ENCODE results near the gene RAPGEF3. TPM values are rescaled to one million over a fixed set of nuclear protein-coding genes. Genes with fewer than 3 reads are reported as not detected.
A peak's percentile ranks its signal among the peaks of the same experiment; 100 is the strongest.

Gene RAPGEF3
- polyA plus RNA-seq, 3 donors, result 0.08 to 2.5 (median 0.60) TPM

DNA sequence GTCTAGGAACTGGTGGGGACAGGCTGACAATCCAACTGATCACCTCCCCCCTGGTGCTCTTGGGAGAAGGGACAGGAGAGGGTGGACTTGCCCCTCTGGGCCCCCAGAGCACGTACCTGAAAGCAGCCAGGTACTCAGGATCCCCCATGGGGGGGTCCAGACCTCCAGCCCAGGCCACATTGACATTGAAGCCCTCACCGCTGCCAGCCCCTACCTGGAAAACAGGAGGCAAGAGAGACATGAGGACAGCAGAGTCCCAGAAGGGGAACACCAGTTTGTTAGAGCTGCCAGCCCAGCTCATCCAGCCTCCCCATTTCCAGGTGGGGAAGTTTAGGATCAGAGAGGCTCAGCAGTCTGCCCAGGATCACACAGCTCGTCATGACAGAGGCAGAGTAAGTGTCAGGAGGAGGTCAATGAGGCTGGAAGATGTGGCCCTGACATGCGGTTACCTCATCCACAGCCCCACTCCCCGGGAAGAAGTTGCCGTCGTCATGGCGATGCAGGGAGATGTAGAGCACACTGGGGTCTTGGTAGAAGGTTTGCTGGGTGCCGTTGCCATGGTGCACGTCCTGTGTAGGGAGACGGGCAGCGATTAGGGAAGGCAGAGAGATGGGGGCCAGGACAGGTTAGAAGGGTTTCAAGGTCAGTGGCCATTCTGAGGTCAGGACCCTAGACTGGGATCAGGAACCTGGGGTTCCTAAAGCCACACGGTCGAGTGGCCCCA lies 29.1 kb upstream of the RAPGEF3 start:
- H3K27ac Mint-ChIP-seq, result peak overlapping the region in 4 of 7 donors; percentile 9 to 67 (median 38)
- H3K9me3 Mint-ChIP-seq, result no peaks in the 10 kb centered on the region
- Histone ChIP-seq H3K9me3 (replicated peaks in 1 of 2; ENCODE audit: control insufficient read depth in 1 of 2, insufficient read depth in 1 of 2, low read length in 2 of 2) (no peaks in the 10 kb centered on the region), H3K79me2 (ENCODE audit: insufficient read depth, low read length) (no peaks in the 10 kb centered on the region), H3K36me3 (replicated peaks in 1 of 2; ENCODE audit: control insufficient read depth in 1 of 2, insufficient read depth in 2 of 2, low read length in 2 of 2) (peaks cover 100% of the 10 kb centered on the region in 2 donors), H3K27me3 (ENCODE audit: control insufficient read depth in 2 of 2, insufficient read depth in 2 of 2, low read length in 2 of 2) (no peaks in the 10 kb centered on the region), H2AFZ (ENCODE audit: insufficient read depth, low read depth, low read length, poor library complexity, severe bottlenecking) (no peak overlapping the region), H3K4me1 (ENCODE audit: control insufficient read depth in 1 of 2, insufficient read depth in 2 of 2, low read length in 2 of 2) (no peaks in the 10 kb centered on the region), H3K9ac (ENCODE audit: insufficient read depth, low read length, poor library complexity, severe bottlenecking) (no peak overlapping the region), H3K27ac (ENCODE audit: low read depth in 1 of 2, low read length in 2 of 2) (no peak overlapping the region), H4K20me1 (ENCODE audit: insufficient read depth, low read length) (peaks cover 48% of the 10 kb centered on the region), H3K4me3 (replicated peaks in 1 of 3; ENCODE audit: low read depth in 2 of 3, low read length in 3 of 3) (no peak overlapping the region), H3K4me2 (replicated peaks; ENCODE audit: extremely low read depth, low read length, poor library complexity, severe bottlenecking) (no peak overlapping the region)
- 94% methylated on average over 9 of the region's 14 CpGs for WGBS (ENCODE audit: insufficient coverage)
- peaks cover 90 to 97% of the 10 kb centered on the region in 2 donors for H3K36me3 Mint-ChIP-seq
- H3K27me3 Mint-ChIP-seq (ENCODE audit: low read depth in 3 of 3), result peaks cover 0 to 5% (median 0%) of the 10 kb centered on the region in 3 donors
- DNase-seq, result no peak
- TF ChIP-seq, protein P1, sequence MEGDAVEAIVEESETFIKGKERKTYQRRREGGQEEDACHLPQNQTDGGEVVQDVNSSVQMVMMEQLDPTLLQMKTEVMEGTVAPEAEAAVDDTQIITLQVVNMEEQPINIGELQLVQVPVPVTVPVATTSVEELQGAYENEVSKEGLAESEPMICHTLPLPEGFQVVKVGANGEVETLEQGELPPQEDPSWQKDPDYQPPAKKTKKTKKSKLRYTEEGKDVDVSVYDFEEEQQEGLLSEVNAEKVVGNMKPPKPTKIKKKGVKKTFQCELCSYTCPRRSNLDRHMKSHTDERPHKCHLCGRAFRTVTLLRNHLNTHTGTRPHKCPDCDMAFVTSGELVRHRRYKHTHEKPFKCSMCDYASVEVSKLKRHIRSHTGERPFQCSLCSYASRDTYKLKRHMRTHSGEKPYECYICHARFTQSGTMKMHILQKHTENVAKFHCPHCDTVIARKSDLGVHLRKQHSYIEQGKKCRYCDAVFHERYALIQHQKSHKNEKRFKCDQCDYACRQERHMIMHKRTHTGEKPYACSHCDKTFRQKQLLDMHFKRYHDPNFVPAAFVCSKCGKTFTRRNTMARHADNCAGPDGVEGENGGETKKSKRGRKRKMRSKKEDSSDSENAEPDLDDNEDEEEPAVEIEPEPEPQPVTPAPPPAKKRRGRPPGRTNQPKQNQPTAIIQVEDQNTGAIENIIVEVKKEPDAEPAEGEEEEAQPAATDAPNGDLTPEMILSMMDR (IDR thresholded peaks at IDR 0.05), result no peak
- no peaks in the 10 kb centered on the region for H3K4me1 Mint-ChIP-seq
- intact Hi-C loops (cut with micrococcal nuclease), result loop anchor here (10.0 kb wide), 2 partner anchors 47 to 133 kb away; no protein-coding TSS in a partner anchor
- no peak overlapping the region for H3K4me3 Mint-ChIP-seq

DNA sequence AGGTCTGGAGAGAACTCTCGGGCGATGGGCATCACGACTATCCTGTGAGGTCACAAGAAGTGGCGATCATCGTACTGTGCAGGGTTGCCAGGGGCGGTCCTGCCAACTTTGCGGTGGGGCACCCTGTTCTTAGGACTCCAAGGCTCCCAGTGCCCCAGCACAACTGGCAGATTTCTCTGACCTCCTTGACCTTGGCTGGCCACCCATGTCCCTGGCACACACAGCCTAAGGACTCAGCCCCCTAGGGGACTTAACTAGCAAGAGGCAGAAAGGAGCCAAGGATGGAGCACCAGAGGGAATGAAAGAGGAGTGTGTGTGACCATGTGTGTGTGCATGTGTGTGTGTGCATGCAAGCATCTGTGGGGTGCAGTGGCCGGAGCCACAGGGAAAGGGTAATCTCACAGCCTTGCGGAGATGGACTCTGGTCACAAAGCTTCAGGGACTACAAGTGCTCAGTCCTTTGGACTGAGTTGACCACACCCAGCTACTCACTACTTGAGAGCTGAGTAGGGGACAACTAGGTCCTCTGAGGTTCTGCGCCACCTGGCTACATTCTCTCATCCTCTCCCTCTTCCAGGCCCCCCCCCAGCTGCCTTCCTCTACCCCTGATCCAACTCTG lies 28.1 kb upstream of the RAPGEF3 start:
- DNase-seq, result no peak
- no peaks in the 10 kb centered on the region for H3K9me3 ChIP-seq (replicated peaks in 1 of 2; ENCODE audit: control insufficient read depth in 1 of 2, insufficient read depth in 1 of 2, low read length in 2 of 2)
- no peak overlapping the region for H3K27ac ChIP-seq (ENCODE audit: low read depth in 1 of 2, low read length in 2 of 2)
- H3K9ac ChIP-seq (ENCODE audit: insufficient read depth, low read length, poor library complexity, severe bottlenecking), result no peak overlapping the region
- Mint-ChIP-seq H3K36me3 (peaks cover 88 to 97% of the 10 kb centered on the region in 2 donors), H3K4me3 (no peak overlapping the region), H3K27ac (peak overlapping the region in 1 of 7 donors; percentile 46), H3K4me1 (no peaks in the 10 kb centered on the region), H3K27me3 (ENCODE audit: low read depth in 3 of 3) (peaks cover 0 to 5% (median 0%) of the 10 kb centered on the region in 3 donors), H3K9me3 (no peaks in the 10 kb centered on the region)
- H4K20me1 ChIP-seq (ENCODE audit: insufficient read depth, low read length), result peaks cover 58% of the 10 kb centered on the region
- no peaks in the 10 kb centered on the region for H3K27me3 ChIP-seq (ENCODE audit: control insufficient read depth in 2 of 2, insufficient read depth in 2 of 2, low read length in 2 of 2)
- H2AFZ ChIP-seq (ENCODE audit: insufficient read depth, low read depth, low read length, poor library complexity, severe bottlenecking), result no peak overlapping the region
- H3K36me3 ChIP-seq (replicated peaks in 1 of 2; ENCODE audit: control insufficient read depth in 1 of 2, insufficient read depth in 2 of 2, low read length in 2 of 2), result peaks cover 100% of the 10 kb centered on the region in 2 donors
- no peak overlapping the region for H3K4me3 ChIP-seq (replicated peaks in 1 of 3; ENCODE audit: low read depth in 2 of 3, low read length in 3 of 3)
- no peaks in the 10 kb centered on the region for H3K79me2 ChIP-seq (ENCODE audit: insufficient read depth, low read length)
- TF ChIP-seq, protein P1 (IDR thresholded peaks at IDR 0.05), result no peak
- intact Hi-C loops (cut with micrococcal nuclease), result loop anchor here (10.0 kb wide), 2 partner anchors 48 to 132 kb away; no protein-coding TSS in a partner anchor
- H3K4me2 ChIP-seq (replicated peaks; ENCODE audit: extremely low read depth, low read length, poor library complexity, severe bottlenecking), result no peak overlapping the region
- no peaks in the 10 kb centered on the region for H3K4me1 ChIP-seq (ENCODE audit: control insufficient read depth in 1 of 2, insufficient read depth in 2 of 2, low read length in 2 of 2)
- WGBS (ENCODE audit: insufficient coverage), result 100% methylated on average over 8 of the region's 10 CpGs
